Stimulated activated CD8-positive, alpha-beta memory T cell treated with anti-CD3 and anti-CD28 coated beads, Interleukin-15, amount 100 ng/mL, for 48 hours (primary cell): ENCODE measurements around the gene UQCRC2.
"Not testable (repeated sequence)": the region's sequence is repeated elsewhere in the genome, so short reads cannot be mapped to it uniquely, and the experiment has no call there.

Source experiments
- DNase-seq, 2 donors: peaks; one replicate each; pipeline ENCODE4 v3.0.0-alpha.2; 2020; ENCODE audit warnings: low read depth in 2 of 2

The UQCRC2 gene

GRCh38 chr16:21982108-21982507 lies 28.9 kb downstream of the UQCRC2 start:
- DNase-seq: no peak

DNA sequence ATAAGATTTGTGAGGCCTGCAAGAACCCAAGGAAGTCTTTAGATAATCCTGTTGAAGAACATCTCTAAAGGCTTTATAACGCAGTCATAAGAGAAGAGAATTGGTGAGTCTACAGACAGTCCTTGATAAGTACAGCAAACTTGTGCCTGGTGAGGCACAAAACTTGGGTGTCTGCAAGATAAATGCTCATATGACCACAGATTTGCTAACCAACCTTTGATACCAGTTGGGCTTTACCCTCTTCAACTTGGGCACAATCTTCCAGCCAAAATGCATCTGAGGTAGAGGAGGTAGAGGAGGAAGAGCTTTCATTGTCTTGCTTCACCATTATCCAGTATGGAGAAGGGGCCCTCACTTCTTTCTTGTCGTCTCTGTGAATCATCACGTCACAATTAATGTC lies 30.9 kb downstream of the UQCRC2 start:
- no peak for DNase-seq

DNA sequence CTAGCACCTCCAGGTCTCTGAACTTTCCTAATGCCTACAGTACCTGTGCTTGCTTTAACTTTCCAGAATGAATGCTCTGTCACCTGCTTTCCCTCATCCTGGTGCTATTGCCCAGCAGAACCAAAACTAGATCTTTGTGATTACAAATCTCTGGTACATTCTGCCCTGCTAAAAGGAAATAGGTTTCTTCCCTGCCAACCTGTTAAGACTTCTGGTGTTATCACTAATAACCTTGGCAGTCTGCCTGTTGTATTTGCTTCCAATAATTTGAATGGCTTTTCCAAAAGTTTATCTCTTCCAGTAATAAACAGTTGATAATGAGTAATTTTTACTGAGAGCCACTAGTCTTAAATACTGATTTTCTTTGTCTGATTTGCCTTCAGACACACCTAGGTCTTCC lies 32.4 kb downstream of the UQCRC2 start:
- DNase-seq: no peak

- no peak for DNase-seq
These were observed 33.6 kb downstream of the UQCRC2 start for GRCh38 chr16:21986692-21987246.

DNA sequence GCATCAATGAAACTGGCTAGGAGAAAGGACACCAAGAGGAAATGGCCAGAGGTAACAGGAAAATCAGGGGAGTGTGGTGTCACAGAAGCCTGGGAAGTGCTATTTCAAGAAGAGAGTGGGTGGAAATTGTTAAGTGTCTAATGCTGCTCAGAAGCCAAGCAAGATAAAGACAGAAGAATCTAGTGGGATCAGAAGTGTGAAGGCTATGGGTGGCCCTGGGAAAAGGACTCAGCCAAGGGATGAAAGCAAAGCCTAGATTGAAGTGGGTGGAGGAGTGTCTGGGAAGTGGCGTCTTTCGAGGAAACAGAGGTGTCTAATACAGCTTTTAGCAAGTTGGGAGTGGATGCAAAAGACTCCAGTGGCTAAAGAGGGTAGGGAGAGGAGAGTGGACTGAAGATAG lies 34.3 kb downstream of the UQCRC2 start:
- DNase-seq: no peak

- no peak for DNase-seq
These were observed 36.0 kb downstream of the UQCRC2 start for GRCh38 chr16:21989133-21989532.

DNA sequence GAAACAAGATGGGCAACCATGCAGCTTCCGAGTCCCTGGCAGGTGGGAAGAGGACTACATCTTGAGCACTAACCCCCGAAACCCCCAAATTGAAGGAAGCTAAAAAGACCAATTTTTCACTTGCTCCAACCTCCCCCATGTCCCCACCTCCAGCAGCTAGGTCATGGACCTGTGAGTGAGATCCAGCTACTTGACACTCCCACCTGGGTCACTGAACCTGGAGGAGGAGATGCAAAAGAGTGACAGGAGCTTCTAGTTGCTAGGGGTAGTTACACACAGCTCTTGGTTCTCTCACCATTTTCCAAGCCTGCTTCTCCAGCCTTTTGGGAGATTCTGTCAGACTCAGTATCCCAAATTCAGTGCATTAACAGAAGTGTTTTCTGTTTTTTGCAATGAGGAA lies 36.6 kb downstream of the UQCRC2 start:
- DNase-seq: no peak

DNA sequence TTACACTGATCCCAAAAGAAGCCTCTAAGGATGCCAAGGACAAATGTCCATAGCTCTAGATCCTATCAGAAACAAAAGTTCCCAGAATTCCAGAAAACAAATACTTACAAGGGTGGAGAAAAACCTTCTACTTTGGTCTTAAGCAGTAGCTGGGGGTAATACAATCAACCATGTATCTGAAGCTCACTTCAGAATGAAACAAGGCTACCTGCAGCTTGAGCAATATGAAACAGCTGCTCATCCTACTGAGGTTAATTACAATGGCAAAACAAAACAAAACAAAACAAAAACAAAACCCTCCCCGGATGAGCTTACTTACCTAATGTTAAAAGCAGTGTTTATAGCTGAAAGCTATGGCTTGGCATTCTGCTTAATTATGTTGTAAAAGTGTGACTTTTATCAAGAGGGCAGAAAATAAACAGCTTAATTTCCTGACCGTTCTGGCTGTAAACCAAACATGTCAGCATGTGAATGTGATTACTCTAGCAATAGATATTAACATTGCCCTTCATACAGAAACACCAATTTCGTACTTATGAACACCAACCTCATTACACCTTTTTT lies 37.3 kb downstream of the UQCRC2 start:
- DNase-seq: no peak

- no peak for DNase-seq
These were observed 38.5 kb downstream of the UQCRC2 start for GRCh38 chr16:21991621-21992020.

DNA sequence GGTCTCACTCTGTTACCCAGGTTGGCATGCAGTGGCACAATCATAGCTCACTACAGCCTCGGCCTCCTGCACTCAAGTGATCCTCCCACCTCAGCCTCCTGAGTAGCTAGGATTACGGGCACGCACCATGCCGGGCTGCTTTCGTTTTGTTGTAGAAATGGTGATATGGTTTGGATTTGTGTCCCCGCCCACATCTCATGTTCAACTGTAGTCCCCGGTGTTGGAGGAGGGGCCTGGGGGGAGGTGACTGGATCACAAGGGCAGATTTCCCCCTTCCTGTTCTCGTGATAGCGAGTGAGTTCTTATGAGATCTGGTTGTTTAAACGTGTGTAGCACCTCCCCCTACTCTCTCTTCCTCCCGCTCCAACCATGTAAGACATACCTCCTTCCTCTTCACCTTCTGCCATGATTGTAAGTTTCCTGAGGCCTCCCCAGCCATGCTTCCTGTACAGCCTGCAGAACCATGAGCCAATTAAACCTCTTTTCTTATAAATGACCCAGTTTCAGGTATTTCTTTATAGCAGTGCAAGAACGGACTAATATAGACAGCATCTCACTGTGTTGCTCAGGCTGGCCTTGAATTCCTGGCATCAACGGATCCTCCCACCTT lies 41.8 kb downstream of the UQCRC2 start:
- no peak for DNase-seq

GRCh38 chr16:21996923-21997696 lies 43.9 kb downstream of the UQCRC2 start:
- no peak for DNase-seq

- no peak for DNase-seq
These were observed 44.7 kb downstream of the UQCRC2 start for GRCh38 chr16:21997697-21998480.

- no peak for DNase-seq
These were observed 48.4 kb downstream of the UQCRC2 start for GRCh38 chr16:22001591-22001990.

DNA sequence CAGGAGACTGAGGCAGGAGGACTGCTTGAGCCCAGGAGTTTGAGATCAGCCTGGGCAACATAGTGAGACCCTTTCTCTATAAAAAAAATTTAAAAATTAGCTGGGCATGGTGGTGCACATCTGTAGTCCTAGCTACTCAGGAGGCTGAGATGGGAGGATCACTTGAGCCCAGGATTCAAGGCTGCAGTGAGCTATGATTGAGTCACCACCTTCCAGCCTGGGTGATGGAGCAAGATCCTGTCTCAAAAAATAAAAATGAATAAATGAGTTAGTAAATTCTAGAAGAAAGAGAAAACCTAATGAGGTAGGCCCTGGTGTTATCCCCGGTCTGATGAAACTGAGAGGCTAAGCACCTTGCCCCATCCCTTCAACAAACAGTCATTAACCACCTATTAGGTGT lies 48.9 kb downstream of the UQCRC2 start:
- DNase-seq: not testable (repeated sequence)

DNA sequence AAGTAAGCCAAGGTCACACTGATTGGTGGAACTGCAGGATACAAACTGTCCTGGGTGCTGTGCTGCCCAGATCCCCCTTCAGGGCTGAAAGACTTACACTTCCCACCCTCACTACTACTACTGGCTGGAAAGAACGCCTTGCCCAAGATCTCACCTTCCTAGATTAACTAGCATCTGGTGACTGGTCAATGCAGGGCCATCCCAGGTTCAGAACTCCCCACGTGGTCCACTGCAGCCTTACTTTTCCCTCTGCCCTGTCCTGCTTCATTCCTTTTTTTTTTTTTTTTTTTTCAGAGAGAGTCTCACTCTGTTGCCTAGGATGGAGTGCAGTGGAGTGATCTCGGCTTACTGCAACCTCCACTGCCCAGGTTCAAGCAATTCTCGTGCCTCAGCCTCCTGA lies 50.0 kb downstream of the UQCRC2 start:
- DNase-seq: no peak

GRCh38 chr16:22004341-22004740 lies 51.2 kb downstream of the UQCRC2 start:
- no peak for DNase-seq

GRCh38 chr16:22005746-22006145 lies 52.6 kb downstream of the UQCRC2 start:
- no peak for DNase-seq

DNA sequence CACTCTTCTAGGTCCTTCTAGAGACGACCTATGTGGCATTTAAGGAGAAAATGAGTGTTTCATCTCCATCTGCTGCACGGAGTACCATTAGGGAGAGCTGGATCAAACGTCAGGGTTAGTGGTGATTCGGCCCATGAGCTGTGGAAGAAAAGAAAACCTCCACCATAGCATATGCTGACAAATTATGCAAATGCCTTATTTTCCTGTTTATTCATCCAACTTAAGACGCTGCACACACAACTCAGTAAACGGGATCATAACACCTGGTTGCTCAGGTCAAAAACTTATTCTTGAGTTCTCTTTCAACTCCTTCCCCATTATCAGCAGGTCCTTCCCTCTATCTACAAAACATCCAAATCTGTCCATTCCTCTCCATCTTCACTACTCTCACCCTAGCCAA lies 53.5 kb downstream of the UQCRC2 start:
- no peak for DNase-seq

GRCh38 chr16:22007159-22007508 lies 54.0 kb downstream of the UQCRC2 start:
- DNase-seq: no peak

- DNase-seq: peak; percentile 65 to 66
These were observed 54.5 kb downstream of the UQCRC2 start, which contains the start of gene MOSMO for GRCh38 chr16:22007509-22008214. TSS of gene MOSMO (plus strand) at chr16:22008111. CDS start at chr16:22008302, 191 bp downstream.
